ENCODE measurements around the gene LAMA3. TPM values are rescaled to one million over a fixed set of nuclear protein-coding genes. Genes with fewer than 3 reads are reported as not detected.

Gene LAMA3
- total and polyA plus RNA-seq, 10 of the 15 experiments (the other 5 are each of a cell fraction or from before 2014, with no cell fraction given), result 0.37 to 6.5 (median 5.4) TPM

GRCh38 chr18:23712445-23712844 lies 23.2 kb downstream of the LAMA3 start:
- ChIA-PET CTCF (no interaction called here), POLR2A (no interaction called here), RAD21 (ENCODE audit: unreplicated experiment) (no interaction called here), SMC1A (ENCODE audit: uncharacterized antibody, unreplicated experiment) (interaction anchor here (1.6 kb wide), 1 partner anchor 10 kb away, joined by 3 read pairs; no protein-coding TSS in a partner anchor)
- intact Hi-C loops (cut with micrococcal nuclease; ENCODE audit: unreplicated experiment), result loop anchor here (10.0 kb wide), 1 partner anchor 202 kb away; no protein-coding TSS in a partner anchor
- H3K27me3 ChIP-seq (replicated peaks in 1 of 2; ENCODE audit: control insufficient read depth in 2 of 2, insufficient read depth in 2 of 2, low read length in 1 of 2), result no peaks in the 10 kb centered on the region; a peak in 1 of 4 replicates
- DNase-seq (ENCODE audit: low read depth, low spot score), result no peak
- H3K4me1 ChIP-seq (ENCODE audit: control insufficient read depth, insufficient read depth, low read length), result no peaks in the 10 kb centered on the region
- H3K4me2 ChIP-seq (ENCODE audit: control insufficient read depth, insufficient read depth), result no peak overlapping the region
- no peaks in the 10 kb centered on the region for H4K20me1 ChIP-seq (ENCODE audit: control insufficient read depth, insufficient read depth)
- TF ChIP-seq RB1 (IDR thresholded peaks at IDR 0.05; ENCODE audit: borderline replicate concordance) (no peak), IRF5 (IDR thresholded peaks at IDR 0.05; ENCODE audit: borderline replicate concordance) (no peak), YY1 (IDR thresholded peaks at IDR 0.05; ENCODE audit: low read depth, low read length) (no peak), STAT1 (conservative IDR thresholded peaks at IDR 0.05) (no peak), RUNX3 (IDR thresholded peaks at IDR 0.05; ENCODE audit: low read length) (no peak), REST (IDR thresholded peaks at IDR 0.05; ENCODE audit: low read depth, low read length) (no peak)
- WGBS (ENCODE audit: insufficient coverage, insufficient replicate concordance, low lambda C conversion rate, missing lambda C conversion rate), result 0% methylated on average over 3 of the region's 3 CpGs
- H3K27ac ChIP-seq (ENCODE audit: control insufficient read depth, insufficient read depth), result no peak overlapping the region
- H2AFZ ChIP-seq (ENCODE audit: control insufficient read depth, low read depth, low read length), result no peak overlapping the region
- no peak overlapping the region for H3K4me3 ChIP-seq
- H3K36me3 ChIP-seq (ENCODE audit: control insufficient read depth in 2 of 2, insufficient read depth in 2 of 2, low read length in 1 of 2), result no peaks in the 10 kb centered on the region
- in situ Hi-C loops (cut with MboI), result no loop called here
- H3K9me3 ChIP-seq (replicated peaks; ENCODE audit: control insufficient read depth, insufficient read depth, low read length), result no peaks in the 10 kb centered on the region
- peak; percentile 33 for ATAC-seq
- no peak for FAIRE-seq
- H3K79me2 ChIP-seq (ENCODE audit: control insufficient read depth, insufficient read depth, low read length), result no peaks in the 10 kb centered on the region
- H3K9ac ChIP-seq (ENCODE audit: control insufficient read depth, insufficient read depth, low read length), result no peak overlapping the region
- no TSS peak for BruUV-seq (replicated peaks)

Data from GM12878 (cell line).